Peyer's patch (tissue), 4 donors: ENCODE data around the gene TGFB2. TPM values are rescaled to one million over a fixed set of nuclear protein-coding genes. Genes with fewer than 3 reads are reported as not detected.

Experiments
- DNase-seq, 3 donors: peaks; one replicate each; pipeline ENCODE4 v3.0.0-alpha.2; 2017 to 2019
- H3K27ac ChIP-seq, 4 donors: fragments of 200-600 bp; sonication (generic); one replicate each; pipeline ENCODE4 v1.5.1; 2016 to 2019
- H3K27me3 ChIP-seq, 2 donors: fragments of 200-600 bp; sonication (generic); one replicate each; pipeline ENCODE4 v1.5.1; 2019
- H3K36me3 ChIP-seq, 3 donors: fragments of 200-600 bp; sonication (generic); one replicate each; pipeline ENCODE4 v1.5.1; 2016 to 2019
- H3K4me1 ChIP-seq, 4 donors: fragments of 200-600 bp; sonication (generic); one replicate each; pipeline ENCODE4 v1.5.1; 2016 to 2019
- H3K4me3 ChIP-seq, 4 donors: fragments of 200-600 bp; sonication (generic); 1 replicate in 3 of 4; 2 replicates in 1 of 4; pipeline ENCODE4 v1.5.1; 2016 to 2019; ENCODE audit warnings: mild to moderate bottlenecking in 1 of 4
- H3K9me3 ChIP-seq, 4 donors: fragments of 200-600 bp; sonication (generic); one replicate each; pipeline ENCODE4 v1.5.1; 2016 to 2019; ENCODE audit warnings: mild to moderate bottlenecking in 1 of 4
- POLR2A ChIP-seq, 2 donors: fragments of 450-650 bp; IDR thresholded peaks; one replicate each; pipeline ENCODE4 v1.5.1; 2017; ENCODE audit warnings: antibody characterized with exemption in 2 of 2, mild to moderate bottlenecking in 2 of 2, moderate library complexity in 2 of 2
- total RNA-seq, 4 donors: library from RNA; depleted of rRNA; stranded (reverse); fragments of >200 nt; gene quantifications; one replicate each; pipeline ENCODE4 v1.1.0, GENCODE V29; 2016
- TF ChIP-seq, protein P1 (sequence below), 6 experiments: fragments of 450-650 bp in 4 of 6; fragments of 200-600 bp in 2 of 6; sonication (generic) in 1 of 6; IDR thresholded peaks; one replicate each; pipeline ENCODE4 v1.5.1; 2017 to 2019; ENCODE audit warnings: antibody characterized with exemption in 6 of 6, mild to moderate bottlenecking in 3 of 6, moderate library complexity in 1 of 6

TGFB2 gene
- total RNA-seq, 4 donors from 2014 or later = 0.28 to 1.7 (median 0.54) TPM; not detected in 1

DNA sequence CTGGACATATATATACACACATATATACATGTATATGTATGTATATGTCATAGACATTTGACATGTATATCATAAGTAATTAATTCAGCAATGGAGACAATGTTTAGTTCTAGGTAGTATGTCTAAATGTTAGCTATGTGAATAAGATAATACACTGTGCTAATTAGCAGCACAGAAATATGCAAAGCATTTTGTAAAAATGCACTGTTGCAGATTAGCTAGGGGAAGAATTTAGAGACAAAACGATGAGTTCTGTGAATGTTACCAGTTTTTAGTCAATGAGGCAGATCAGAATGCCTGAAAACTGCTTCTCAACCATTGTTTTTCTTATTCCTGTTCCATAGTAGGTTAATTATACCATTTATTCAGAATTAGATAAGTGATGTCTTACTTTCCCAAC lies 86.3 kb downstream of the TGFB2 start:
- no peaks in the 10 kb centered on the region for H3K27me3 ChIP-seq
- no peaks in the 10 kb centered on the region for H3K9me3 ChIP-seq
- no peak for DNase-seq
- H3K36me3 ChIP-seq = no peaks in the 10 kb centered on the region
- H3K4me1 ChIP-seq = no peaks in the 10 kb centered on the region
- TF ChIP-seq, protein P1, sequence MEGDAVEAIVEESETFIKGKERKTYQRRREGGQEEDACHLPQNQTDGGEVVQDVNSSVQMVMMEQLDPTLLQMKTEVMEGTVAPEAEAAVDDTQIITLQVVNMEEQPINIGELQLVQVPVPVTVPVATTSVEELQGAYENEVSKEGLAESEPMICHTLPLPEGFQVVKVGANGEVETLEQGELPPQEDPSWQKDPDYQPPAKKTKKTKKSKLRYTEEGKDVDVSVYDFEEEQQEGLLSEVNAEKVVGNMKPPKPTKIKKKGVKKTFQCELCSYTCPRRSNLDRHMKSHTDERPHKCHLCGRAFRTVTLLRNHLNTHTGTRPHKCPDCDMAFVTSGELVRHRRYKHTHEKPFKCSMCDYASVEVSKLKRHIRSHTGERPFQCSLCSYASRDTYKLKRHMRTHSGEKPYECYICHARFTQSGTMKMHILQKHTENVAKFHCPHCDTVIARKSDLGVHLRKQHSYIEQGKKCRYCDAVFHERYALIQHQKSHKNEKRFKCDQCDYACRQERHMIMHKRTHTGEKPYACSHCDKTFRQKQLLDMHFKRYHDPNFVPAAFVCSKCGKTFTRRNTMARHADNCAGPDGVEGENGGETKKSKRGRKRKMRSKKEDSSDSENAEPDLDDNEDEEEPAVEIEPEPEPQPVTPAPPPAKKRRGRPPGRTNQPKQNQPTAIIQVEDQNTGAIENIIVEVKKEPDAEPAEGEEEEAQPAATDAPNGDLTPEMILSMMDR (IDR thresholded peaks at IDR 0.05) = no peak
- TF ChIP-seq POLR2A (IDR thresholded peaks at IDR 0.05) = no peak
- no peak overlapping the region for H3K27ac ChIP-seq
- no peak overlapping the region for H3K4me3 ChIP-seq

DNA sequence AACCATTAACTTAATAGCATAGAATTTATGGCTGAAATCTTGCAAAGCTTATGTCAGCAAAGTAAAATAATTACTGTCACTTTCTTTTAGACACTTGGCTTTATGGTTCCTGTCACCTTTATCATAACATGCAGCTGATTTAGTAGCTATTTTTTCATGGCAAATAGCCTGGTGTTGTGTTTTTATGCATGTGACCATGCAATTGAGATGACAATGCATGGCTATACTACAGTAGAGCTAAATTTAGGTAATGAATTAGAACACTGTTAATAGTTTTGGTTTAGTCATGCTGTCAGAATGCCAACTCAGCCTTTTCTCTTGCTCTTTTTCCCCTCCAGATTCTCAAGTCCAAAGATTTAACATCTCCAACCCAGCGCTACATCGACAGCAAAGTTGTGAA lies 88.6 kb downstream of the TGFB2 start:
- H3K27ac ChIP-seq = no peak overlapping the region
- H3K9me3 ChIP-seq = no peaks in the 10 kb centered on the region
- no peaks in the 10 kb centered on the region for H3K27me3 ChIP-seq
- no peaks in the 10 kb centered on the region for H3K4me1 ChIP-seq
- TF ChIP-seq, protein P1 (IDR thresholded peaks at IDR 0.05) = no peak
- no peak for TF ChIP-seq POLR2A (IDR thresholded peaks at IDR 0.05)
- no peak overlapping the region for H3K4me3 ChIP-seq
- DNase-seq = no peak
- no peaks in the 10 kb centered on the region for H3K36me3 ChIP-seq

- Histone ChIP-seq H3K36me3 (no peaks in the 10 kb centered on the region), H3K4me3 (no peak overlapping the region), H3K4me1 (no peaks in the 10 kb centered on the region), H3K27me3 (no peaks in the 10 kb centered on the region), H3K9me3 (no peaks in the 10 kb centered on the region), H3K27ac (no peak overlapping the region)
- no peak for DNase-seq
- TF ChIP-seq POLR2A (IDR thresholded peaks at IDR 0.05) = no peak
- TF ChIP-seq, protein P1 (IDR thresholded peaks at IDR 0.05) = no peak
Measured at GRCh38 chr1:218435528-218435927, 90.4 kb downstream of the TGFB2 start.

DNA sequence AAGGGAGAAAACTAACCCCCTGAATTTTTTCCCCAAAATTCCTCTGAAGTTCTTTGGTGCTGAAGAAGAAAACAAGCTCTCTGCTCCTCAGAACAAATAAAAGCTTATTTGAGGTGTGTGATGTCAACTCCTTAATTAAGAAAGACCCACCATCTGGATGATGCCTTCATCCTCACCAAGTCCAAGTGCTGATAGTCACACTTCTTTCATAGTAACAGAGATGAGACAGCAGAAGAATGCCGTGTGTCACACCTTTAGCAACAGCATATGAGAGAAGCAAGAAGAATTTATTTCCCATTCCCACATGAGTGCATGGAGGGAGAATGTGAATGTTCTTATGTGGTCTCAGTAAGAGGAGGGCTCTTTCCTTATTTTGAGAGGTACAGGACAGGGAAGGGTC lies 91.2 kb downstream of the TGFB2 start:
- H3K36me3 ChIP-seq = no peaks in the 10 kb centered on the region
- no peak overlapping the region for H3K27ac ChIP-seq
- no peaks in the 10 kb centered on the region for H3K4me1 ChIP-seq
- DNase-seq = no peak
- H3K4me3 ChIP-seq = no peak overlapping the region
- H3K9me3 ChIP-seq = no peaks in the 10 kb centered on the region
- no peaks in the 10 kb centered on the region for H3K27me3 ChIP-seq
- no peak for TF ChIP-seq POLR2A (IDR thresholded peaks at IDR 0.05)
- TF ChIP-seq, protein P1 (IDR thresholded peaks at IDR 0.05) = no peak

GRCh38 chr1:218436997-218437396 lies 91.9 kb downstream of the TGFB2 start:
- Histone ChIP-seq H3K4me1 (no peaks in the 10 kb centered on the region), H3K27me3 (no peaks in the 10 kb centered on the region), H3K36me3 (no peaks in the 10 kb centered on the region), H3K9me3 (no peaks in the 10 kb centered on the region), H3K4me3 (no peak overlapping the region), H3K27ac (no peak overlapping the region)
- TF ChIP-seq, protein P1 (IDR thresholded peaks at IDR 0.05) = no peak
- TF ChIP-seq POLR2A (IDR thresholded peaks at IDR 0.05) = no peak
- DNase-seq = no peak
